GM18867 (cell line): ENCODE measurements around the gene SAMD4B.
"Not testable (repeated sequence)": the region's sequence is repeated elsewhere in the genome, so short reads cannot be mapped to it uniquely, and the experiment has no call there.

ENCODE experiments used
- ATAC-seq: cut with Tn5 transposase; IDR thresholded peaks from one replicate; pipeline ENCODE4 v1.9.1; 2021; ENCODE audit warnings: mild to moderate bottlenecking, moderate library complexity; ENCODE audit not compliant: unreplicated experiment

Gene SAMD4B, protein sequence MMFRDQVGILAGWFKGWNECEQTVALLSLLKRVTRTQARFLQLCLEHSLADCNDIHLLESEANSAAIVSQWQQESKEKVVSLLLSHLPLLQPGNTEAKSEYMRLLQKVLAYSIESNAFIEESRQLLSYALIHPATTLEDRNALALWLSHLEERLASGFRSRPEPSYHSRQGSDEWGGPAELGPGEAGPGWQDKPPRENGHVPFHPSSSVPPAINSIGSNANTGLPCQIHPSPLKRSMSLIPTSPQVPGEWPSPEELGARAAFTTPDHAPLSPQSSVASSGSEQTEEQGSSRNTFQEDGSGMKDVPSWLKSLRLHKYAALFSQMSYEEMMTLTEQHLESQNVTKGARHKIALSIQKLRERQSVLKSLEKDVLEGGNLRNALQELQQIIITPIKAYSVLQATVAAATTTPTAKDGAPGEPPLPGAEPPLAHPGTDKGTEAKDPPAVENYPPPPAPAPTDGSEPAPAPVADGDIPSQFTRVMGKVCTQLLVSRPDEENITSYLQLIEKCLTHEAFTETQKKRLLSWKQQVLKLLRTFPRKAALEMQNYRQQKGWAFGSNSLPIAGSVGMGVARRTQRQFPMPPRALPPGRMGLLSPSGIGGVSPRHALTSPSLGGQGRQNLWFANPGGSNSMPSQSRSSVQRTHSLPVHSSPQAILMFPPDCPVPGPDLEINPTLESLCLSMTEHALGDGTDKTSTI

DNA sequence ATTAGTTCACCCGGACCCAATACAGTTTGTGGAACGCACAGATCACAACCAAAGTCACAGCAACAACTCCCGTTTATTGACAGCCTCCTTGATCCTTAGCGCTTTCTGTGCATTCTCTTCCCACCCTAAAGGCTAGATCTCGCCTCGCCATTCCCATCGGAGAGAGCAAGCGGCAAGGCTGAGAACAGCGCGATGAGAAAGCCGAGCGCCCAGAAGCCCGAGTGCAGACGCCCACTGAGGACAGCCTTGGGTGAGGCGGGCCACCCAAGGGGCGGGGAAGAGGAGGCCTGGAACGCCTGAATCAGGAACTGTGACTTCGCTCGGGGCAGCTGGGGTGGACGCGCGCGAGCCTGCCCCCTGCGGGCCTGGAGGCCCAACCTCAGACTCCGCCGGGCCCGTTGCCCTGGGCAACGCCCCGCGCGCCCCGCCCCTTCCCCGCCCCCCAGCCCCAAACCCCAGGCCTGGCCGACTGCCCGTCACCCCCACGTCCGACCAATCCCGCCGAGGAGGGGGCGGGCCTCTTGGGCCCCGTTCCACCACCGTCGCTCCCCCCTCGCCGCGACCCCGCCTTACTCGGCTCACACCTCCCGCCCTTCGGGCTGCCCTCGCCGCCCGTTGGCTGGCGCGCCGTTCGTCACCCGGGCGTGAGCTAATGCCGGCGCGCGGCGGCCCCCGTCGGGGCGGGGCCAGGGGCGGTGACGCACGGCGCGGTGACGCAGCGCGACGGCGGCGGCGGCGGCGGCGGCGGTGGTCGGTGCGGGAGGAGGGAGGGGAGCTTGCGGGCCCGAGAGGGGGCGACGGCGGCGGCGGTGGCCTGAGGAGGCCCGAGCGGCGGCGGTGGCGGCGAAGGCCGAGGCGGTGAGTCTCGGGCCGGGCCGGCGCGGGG is at the start of gene SAMD4B:
Gene SAMD4B (plus strand): TSS at position 703 of the 886 bp plus-strand sequence. CDS start 14,473 bp downstream, outside the sequence.
- ATAC-seq, result peak; percentile 88

DNA sequence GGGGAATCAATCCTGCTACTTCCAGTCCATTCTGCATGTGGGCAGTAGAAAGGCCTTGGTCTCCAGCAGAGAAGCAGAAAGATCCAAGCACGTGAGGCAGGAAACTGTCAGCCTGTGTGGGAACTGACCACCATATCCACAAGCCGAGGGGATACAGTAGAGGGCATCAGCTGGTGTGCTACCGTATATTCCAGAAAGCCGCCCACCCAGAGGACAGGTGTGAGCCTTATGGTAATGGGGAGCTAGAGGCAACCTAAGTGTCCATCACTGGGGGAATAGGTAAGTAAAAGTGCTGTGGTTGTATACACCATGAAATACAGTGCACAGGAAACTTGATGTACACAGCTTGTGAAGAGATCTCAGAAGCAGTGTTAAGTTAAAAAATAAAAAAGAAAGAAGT is 48.8 kb upstream of the SAMD4B start:
- ATAC-seq, result no peak

DNA sequence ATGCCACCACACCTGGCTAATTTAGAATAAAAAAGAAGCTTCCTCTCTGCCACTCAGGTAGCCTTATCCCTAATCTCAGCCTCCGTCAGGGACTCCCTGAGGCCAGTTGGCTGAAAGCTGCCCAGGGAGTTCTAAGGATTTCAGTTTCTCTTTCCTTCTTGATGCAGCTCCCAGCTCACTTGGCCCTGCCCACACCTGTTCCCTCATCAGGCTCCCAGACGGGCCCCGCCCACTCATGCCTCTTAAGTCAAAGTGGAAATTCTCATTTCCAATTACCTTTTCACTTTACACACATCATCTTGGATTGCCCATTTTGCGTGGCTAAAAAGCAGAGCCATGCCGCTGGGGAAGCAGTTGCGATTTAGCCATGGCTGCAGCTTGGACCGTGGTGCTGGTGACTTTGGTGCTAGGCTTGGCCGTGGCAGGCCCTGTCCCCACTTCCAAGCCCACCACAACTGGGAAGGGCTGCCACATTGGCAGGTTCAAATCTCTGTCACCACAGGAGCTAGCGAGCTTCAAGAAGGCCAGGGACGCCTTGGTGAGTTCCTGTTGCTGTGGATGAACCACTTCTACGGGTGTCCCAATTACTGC is 46.1 kb upstream of the SAMD4B start, which contains the start of gene IFNL1:
Gene IFNL1 (plus strand): TSS at position 353 of the 591 bp plus-strand sequence. CDS start 15 bp downstream, at position 368.
- ATAC-seq, result no peak

DNA sequence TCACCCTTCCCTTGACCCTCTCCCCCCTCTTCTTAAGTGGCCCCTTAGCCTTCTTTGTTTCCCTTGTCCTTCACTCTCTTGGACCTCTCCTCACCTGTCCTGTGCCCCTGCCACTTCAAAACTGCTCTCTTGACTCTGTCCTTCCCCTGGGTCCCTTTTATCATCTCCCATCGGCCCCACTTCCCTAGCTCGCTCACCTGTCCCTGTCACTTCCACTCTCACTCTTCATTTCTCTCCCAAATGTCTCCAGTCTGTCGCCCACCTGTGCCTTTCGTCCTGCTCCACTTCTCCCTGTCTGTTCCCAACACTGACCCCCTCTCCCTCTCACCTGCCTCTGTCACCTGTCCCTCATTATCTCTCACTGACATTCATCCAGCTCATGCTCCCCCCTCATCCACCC is 45.3 kb upstream of the SAMD4B start:
- ATAC-seq, result no peak

DNA sequence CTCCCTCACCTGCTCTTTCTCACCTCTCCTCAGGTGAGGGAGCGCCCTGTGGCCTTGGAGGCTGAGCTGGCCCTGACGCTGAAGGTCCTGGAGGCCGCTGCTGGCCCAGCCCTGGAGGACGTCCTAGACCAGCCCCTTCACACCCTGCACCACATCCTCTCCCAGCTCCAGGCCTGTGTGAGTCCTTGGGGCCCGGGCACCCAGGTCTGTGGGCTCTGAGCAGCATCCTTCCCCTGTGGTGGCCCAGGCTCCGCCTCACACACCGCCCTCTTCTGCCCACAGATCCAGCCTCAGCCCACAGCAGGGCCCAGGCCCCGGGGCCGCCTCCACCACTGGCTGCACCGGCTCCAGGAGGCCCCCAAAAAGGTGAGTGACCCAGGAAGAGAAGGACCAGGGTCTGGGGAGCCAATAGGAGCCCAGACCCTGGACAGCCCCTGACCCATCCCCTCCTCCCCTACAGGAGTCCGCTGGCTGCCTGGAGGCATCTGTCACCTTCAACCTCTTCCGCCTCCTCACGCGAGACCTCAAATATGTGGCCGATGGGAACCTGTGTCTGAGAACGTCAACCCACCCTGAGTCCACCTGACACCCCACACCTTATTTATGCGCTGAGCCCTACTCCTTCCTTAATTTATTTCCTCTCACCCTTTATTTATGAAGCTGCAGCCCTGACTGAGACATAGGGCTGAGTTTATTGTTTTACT is 44.1 kb upstream of the SAMD4B start:
- ATAC-seq, result no peak

DNA sequence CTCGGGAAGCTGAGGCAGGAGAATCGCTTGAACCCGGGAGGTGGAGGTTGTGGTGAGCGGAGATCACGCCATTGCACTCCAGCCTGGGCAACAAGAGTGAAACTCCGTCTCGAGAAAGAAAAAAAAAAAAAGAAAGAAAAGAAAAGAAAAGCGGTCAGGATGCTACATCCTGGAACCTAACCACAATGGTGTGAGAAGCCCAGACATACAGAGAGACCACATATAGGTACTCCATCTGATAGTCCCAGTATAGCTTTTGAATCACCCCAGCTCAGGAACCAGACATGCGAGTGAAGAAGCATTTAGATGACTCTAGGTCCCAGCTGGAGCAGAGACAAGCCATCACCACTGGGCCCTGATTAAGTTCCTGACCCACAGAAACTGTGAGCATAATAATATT is 42.8 kb upstream of the SAMD4B start:
- no peak for ATAC-seq

DNA sequence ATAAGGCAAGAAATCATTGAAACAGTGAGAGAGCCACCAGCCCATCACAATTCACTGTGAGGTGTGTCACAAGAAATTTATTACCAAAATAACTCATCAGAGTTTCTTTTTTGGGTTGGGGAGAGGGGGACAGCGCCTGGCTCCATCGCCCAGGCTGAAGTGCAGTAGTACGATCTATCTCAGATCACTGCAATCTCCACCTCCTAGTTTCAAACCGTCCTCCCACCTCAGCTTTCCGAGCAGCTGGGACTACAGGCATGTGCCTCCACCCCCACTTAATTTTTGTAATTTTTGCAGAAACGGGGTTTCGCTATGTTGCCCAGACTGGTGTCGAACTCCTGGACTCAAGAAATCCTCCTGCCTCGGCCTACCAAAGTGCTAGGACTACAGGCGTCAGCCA is 42.4 kb upstream of the SAMD4B start:
- ATAC-seq, result no peak

DNA sequence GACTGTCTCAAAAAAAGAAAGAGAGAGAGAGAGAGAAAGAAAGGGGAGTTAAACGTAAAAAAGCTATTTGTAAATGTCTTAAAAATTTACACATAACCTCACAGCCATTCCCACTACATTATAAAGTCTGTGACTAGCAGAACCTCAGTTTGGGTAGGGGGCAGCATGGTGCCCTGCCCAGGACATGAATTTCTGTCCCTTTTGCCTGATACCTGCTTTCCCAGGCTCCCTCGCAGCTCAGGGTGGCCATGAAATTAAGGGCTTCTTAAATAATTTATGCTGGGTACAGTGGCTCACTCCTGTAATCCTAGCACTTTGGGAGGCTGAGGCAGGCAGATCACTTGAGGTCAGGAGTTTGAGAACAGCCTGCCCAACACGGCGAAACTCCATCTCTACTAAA is 41.2 kb upstream of the SAMD4B start:
- no peak for ATAC-seq

DNA sequence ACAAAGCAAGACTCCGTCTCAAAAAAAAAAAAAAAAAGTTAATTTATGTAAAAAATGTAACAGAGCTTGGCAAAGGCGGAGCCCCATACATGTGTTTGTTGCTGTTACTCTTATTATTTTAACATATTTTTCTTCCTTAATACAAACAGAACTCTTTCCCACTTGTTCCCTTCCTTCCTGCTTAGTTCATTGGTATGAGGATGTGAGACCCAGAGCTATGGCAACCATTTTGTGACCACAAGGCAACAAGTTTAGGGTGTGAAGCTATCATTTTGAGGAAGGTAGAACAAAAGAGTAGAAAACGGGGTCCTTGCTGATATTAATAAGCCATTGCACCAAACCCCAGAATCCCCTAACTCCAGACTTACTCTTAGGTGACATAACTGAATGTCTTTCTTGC is 40.7 kb upstream of the SAMD4B start:
- ATAC-seq, result no peak

DNA sequence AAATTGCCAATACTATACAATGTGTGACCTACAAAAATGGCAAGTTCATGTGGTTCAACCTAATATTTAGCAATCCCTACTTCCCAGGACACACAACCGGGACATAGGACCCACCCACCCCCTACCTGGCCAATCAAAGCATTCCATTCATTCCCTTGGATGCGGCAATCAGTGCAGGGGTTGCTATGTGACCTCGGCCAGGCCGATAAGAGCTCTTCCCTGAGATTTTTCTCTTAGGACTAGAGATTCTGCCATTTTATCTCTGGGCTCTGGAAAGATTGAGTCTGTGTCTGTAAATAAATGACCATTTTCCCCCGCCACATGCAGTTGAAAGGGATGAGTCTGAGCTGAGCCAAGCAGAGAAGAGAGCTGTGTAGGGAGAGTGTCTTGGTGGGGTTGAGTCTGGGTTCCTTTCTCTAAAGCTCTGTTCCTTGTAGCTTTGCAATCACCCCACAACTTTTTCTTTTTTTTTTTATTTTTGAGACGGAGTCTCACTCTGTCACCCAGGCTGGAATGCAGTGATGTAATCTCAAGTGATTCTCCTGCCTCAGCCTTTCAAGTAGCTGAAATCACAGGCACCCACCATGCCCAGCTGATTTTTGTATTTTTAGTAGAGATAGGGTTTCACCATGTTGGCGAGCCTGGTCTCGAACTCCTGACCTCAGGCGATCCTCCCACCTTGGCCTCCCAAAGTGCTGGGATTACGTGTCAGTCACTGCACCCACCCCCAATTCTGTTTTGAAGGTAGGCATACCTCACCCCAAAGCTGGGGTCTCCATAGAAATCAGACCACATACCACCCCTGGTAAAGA is 38.6 kb upstream of the SAMD4B start:
- ATAC-seq, result no peak

DNA sequence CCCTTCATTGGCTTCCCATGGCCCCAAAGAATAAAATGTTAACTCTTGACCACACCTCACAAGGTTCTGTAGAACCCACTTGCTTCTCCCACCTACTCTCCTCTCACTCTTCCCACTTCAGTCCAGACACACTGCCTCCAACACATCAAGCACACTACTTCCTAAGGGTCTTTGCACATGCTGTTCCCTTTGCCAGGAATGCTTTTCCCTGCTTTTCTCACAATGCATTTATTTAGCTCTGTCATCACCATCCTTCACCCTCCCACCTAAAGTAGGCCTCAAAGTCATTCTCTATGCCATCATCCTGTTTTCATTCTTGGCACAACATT is 38.1 kb upstream of the SAMD4B start:
- no peak for ATAC-seq

DNA sequence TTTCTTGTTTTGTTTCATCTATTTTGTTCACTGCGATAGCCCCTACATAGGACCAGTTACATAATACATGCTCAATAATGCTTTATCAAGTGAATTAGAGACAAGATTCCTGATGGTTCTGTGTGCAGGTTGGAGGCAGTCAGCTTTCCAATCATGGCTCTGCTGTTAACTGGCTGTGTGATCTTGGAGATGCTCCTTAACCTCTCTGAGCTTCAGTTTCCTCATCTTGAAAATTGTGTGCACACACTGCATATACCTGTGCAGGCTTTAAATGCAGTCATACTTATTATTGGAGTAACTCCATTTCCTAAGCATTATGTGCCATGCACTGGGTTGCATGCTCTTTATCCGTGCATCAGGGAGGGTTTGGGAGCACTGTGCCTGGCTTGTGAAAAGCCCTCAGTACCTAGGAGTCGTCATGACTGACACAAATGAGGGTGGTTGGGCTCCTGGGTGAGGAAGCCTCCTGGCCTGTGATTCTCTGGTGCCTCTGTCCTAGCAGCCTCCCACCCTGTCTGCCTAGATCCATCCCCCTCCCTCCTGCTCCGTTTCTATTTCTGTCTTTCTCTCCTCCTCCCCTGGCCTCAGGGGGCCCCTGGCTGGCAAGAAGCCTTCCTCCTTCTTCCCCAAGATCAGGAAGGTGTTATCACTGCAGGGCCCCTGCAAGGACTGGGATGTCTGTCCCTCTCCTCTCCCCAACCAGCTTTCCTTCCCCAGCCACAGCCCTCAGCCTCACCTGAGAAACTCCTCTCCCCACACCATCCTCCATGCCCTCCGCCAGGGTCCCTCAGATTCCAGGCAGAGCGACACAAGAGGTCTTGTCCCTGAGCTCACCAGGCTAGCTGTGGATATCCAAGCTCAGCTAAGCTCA is 37.3 kb upstream of the SAMD4B start:
- no peak for ATAC-seq

DNA sequence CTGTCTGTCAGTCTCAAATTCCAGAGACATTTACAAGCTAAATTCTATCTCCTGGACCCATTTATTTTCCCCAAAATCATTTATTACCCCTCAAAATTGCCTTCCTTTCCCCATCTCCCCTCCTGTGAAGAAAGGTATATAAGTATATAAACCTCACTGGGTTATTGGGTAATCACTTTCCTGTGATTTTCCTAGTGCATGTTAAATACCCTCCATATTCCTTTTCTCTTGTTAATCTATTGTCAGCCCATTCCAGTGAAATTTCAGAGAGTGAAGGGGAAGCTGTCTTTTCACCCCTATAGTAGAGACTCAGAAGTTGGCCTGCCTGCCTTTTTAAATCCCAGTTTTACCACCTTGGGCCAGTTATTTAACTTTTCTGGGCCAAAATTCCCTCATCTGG is 36.1 kb upstream of the SAMD4B start:
- ATAC-seq, result no peak

DNA sequence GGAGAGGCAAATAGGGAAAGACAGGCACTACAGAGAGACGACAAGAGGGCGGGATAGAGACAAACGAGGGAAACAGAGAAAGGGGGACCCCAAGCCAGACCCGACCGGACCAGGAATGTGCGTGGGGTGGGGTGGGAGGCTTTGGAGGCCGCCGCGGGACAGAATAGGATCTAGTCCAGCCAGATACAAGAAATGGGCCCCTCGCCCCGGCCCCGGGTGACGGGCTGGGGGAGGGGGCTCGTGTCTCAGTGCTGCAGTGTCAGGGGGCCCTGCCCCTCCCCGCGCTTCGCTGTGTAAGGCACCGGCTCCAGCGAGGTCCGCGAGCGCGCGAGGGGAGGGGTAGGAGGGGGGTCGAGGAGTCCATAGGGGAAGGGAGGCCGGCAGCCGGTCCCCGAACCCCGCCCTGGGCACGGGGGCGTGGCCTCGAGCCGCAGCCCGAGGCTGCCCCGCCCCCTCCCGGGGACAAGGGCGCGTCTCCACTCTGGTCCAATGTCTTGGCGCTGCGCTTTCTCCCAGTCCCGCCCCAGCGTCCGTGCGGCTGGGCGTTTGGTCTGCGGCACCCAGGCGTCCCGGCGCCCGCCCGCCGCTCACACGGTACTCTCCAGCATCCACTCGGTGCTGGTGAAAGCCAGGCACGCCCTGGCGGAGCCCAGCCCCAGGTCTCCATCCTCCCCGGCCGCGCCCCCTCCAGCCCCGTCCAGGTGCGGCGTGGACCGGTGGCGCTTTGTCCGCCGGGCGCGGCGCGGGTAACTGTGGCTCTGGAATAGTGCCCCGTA is 35.0 kb upstream of the SAMD4B start:
- no peak for ATAC-seq

DNA sequence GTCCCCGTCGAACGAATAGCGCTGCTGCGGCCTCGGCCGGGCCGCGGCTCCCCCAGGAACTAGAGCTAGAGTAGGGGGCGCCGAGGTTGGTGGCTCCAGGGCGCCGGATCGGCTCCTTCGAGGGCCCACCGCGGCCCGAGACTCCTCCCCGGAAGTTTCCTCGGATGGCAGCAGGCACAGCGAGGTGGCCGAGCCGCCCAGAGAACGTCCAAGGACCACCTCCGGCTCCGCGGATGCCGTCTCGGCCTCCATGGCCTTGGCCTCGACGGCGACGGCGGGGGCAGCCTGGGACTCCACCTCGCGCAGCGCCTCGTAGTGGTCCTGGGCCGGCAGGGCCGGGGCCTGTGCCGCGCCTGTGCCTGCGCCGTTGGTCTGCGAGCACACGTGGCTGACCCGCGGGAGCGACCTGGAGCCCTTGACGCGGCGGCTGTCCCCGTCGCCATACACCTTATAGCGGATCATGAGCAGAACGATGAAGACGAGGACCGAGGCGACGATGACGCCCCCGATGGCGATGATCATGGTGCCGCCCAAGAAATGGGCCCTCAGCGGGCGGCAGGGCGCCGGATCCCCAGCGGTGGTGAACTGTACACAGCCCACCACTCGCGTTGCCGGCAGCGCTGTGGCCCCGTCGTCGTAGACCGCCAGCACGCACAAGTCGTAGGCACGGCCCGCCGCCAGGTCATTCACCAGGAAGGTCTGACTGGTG is 34.2 kb upstream of the SAMD4B start:
- ATAC-seq, result no peak

DNA sequence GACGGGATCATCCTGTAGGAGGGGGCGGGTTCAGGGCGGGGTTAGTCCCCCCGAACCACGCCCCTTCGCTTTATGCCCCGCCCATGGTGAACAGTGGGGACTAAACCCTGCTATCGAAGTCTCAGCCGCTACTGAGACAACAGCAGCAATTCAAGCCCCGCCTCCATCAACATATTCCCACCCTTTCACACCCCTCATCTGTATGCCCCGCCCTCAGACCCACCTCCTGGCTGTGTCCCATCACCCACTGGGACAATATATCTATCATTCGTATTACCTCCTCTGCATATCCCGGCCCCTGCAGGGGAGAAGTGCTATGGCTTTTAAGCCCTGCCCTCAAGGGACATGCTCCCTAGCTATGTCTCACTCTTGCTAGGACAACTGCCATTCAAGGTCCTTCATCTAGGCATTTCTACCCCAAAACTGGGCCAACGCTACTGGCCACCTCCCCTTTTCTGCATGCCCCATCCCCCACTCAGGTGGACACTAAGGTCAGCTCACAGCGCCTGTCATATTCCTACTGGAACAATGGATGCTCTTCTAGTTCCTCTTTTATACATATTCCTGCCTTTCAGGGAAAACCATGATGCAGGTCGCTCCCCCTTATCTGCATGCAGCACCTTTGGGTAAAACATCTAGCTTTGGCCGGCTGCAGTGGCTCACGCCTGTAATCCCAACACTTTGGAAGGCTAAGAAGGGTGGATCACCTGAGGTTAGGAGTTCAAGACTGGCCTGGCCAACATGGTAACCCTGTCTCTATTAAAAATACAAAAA is 33.5 kb upstream of the SAMD4B start:
- ATAC-seq, result no peak

DNA sequence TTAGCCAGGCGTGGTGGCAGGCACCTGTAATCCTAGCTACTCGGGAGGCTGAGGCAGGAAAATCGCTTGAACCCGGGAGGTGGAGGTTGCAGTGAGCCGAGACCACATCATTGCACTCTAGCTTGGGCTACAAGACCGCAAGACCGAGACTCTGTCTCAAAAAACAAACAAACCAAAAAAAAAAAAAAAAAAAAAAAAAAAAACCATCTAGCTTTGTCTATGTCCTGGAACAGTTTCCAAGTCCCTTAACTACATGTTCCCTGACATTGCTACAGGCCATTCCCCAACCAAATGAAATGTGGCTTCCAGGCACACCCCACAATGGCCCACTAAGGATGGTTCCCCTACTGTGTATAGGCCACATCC is 32.9 kb upstream of the SAMD4B start:
- ATAC-seq, result not testable (repeated sequence)
